Measurements from ENCODE around the gene AKR7A2.
A peak's percentile ranks its signal among the peaks of the same experiment; 100 is the strongest.
"Not testable (repeated sequence)": the region's sequence is repeated elsewhere in the genome, so short reads cannot be mapped to it uniquely, and the experiment has no call there.

AKR7A2 gene

GRCh38 chr1:19310720-19311502, 1.0 kb downstream of the AKR7A2 start:
- Mint-ChIP-seq H3K27me3 (ENCODE audit: low read depth) (no peaks in the 10 kb centered on the region), H3K27ac (peak overlapping the region; percentile 64), H3K9me3 (no peaks in the 10 kb centered on the region), H3K36me3 (ENCODE audit: low read depth) (peaks cover 13% of the 10 kb centered on the region), H3K4me3 (peak overlapping the region; percentile 90), H3K4me1 (ENCODE audit: low read depth) (peaks cover 31% of the 10 kb centered on the region)

GRCh38 chr1:19310061-19310460, 1.9 kb downstream of the AKR7A2 start:
- Mint-ChIP-seq H3K4me1 (ENCODE audit: low read depth) (peaks cover 25% of the 10 kb centered on the region), H3K27ac (no peak overlapping the region), H3K27me3 (ENCODE audit: low read depth) (no peaks in the 10 kb centered on the region), H3K36me3 (ENCODE audit: low read depth) (peaks cover 16% of the 10 kb centered on the region), H3K4me3 (peak overlapping the region; percentile 27), H3K9me3 (no peaks in the 10 kb centered on the region)

GRCh38 chr1:19309123-19309813, 2.7 kb downstream of the AKR7A2 start:
- peaks cover 18% of the 10 kb centered on the region for H3K36me3 Mint-ChIP-seq (ENCODE audit: low read depth)
- peaks cover 25% of the 10 kb centered on the region for H3K4me1 Mint-ChIP-seq (ENCODE audit: low read depth)
- H3K4me3 Mint-ChIP-seq = peak overlapping the region; percentile 3
- no peaks in the 10 kb centered on the region for H3K27me3 Mint-ChIP-seq (ENCODE audit: low read depth)
- no peak overlapping the region for H3K27ac Mint-ChIP-seq
- no peaks in the 10 kb centered on the region for H3K9me3 Mint-ChIP-seq

- H3K27ac Mint-ChIP-seq = no peak overlapping the region
- H3K4me3 Mint-ChIP-seq = no peak overlapping the region
- no peaks in the 10 kb centered on the region for H3K9me3 Mint-ChIP-seq
- no peaks in the 10 kb centered on the region for H3K27me3 Mint-ChIP-seq (ENCODE audit: low read depth)
- peaks cover 18% of the 10 kb centered on the region for H3K36me3 Mint-ChIP-seq (ENCODE audit: low read depth)
- H3K4me1 Mint-ChIP-seq (ENCODE audit: low read depth) = peaks cover 21% of the 10 kb centered on the region
Measured at GRCh38 chr1:19308509-19308907, 3.4 kb downstream of the AKR7A2 start.

- no peaks in the 10 kb centered on the region for H3K27me3 Mint-ChIP-seq (ENCODE audit: low read depth)
- no peak overlapping the region for H3K27ac Mint-ChIP-seq
- no peaks in the 10 kb centered on the region for H3K9me3 Mint-ChIP-seq
- peaks cover 18% of the 10 kb centered on the region for H3K36me3 Mint-ChIP-seq (ENCODE audit: low read depth)
- H3K4me3 Mint-ChIP-seq = no peak overlapping the region
- peaks cover 15% of the 10 kb centered on the region for H3K4me1 Mint-ChIP-seq (ENCODE audit: low read depth)
Measured at GRCh38 chr1:19307794-19308508, 4.0 kb downstream of the AKR7A2 start.

- Mint-ChIP-seq H3K4me3 (no peak overlapping the region), H3K9me3 (no peaks in the 10 kb centered on the region), H3K27me3 (ENCODE audit: low read depth) (no peaks in the 10 kb centered on the region), H3K36me3 (ENCODE audit: low read depth) (peaks cover 18% of the 10 kb centered on the region), H3K27ac (no peak overlapping the region), H3K4me1 (ENCODE audit: low read depth) (peaks cover 12% of the 10 kb centered on the region)
Measured at GRCh38 chr1:19306941-19307340, 5.0 kb downstream of the AKR7A2 start.

GRCh38 chr1:19305880-19306279, 6.1 kb downstream of the AKR7A2 start:
- no peaks in the 10 kb centered on the region for H3K27me3 Mint-ChIP-seq (ENCODE audit: low read depth)
- H3K4me3 Mint-ChIP-seq = no peak overlapping the region
- peaks cover 18% of the 10 kb centered on the region for H3K36me3 Mint-ChIP-seq (ENCODE audit: low read depth)
- H3K27ac Mint-ChIP-seq = no peak overlapping the region
- peaks cover 8% of the 10 kb centered on the region for H3K4me1 Mint-ChIP-seq (ENCODE audit: low read depth)
- H3K9me3 Mint-ChIP-seq = no peaks in the 10 kb centered on the region

GRCh38 chr1:19304081-19304480, 7.9 kb downstream of the AKR7A2 start:
- H3K27me3 Mint-ChIP-seq (ENCODE audit: low read depth); H3K4me1 Mint-ChIP-seq (ENCODE audit: low read depth); H3K27ac Mint-ChIP-seq; H3K9me3 Mint-ChIP-seq; H3K4me3 Mint-ChIP-seq: not testable (repeated sequence)
- H3K36me3 Mint-ChIP-seq (ENCODE audit: low read depth) = peaks cover 17% of the 10 kb centered on the region

- H3K4me1 Mint-ChIP-seq (ENCODE audit: low read depth) = no peaks in the 10 kb centered on the region
- no peak overlapping the region for H3K27ac Mint-ChIP-seq
- H3K4me3 Mint-ChIP-seq = no peak overlapping the region
- peaks cover 15% of the 10 kb centered on the region for H3K9me3 Mint-ChIP-seq
- H3K27me3 Mint-ChIP-seq (ENCODE audit: low read depth) = no peaks in the 10 kb centered on the region
- H3K36me3 Mint-ChIP-seq (ENCODE audit: low read depth) = peaks cover 9% of the 10 kb centered on the region
Measured at GRCh38 chr1:19300211-19300610, 11.7 kb downstream of the AKR7A2 start.

- Mint-ChIP-seq H3K27ac (no peak overlapping the region), H3K4me3 (no peak overlapping the region), H3K27me3 (ENCODE audit: low read depth) (peaks cover 3% of the 10 kb centered on the region), H3K36me3 (ENCODE audit: low read depth) (peaks cover 11% of the 10 kb centered on the region), H3K9me3 (peaks cover 49% of the 10 kb centered on the region), H3K4me1 (ENCODE audit: low read depth) (no peaks in the 10 kb centered on the region)
Measured at GRCh38 chr1:19294638-19295037, 17.3 kb downstream of the AKR7A2 start.

GRCh38 chr1:19289244-19289643, 22.7 kb downstream of the AKR7A2 start:
- Mint-ChIP-seq H3K36me3 (ENCODE audit: low read depth) (peaks cover 5% of the 10 kb centered on the region), H3K9me3 (peaks cover 26% of the 10 kb centered on the region), H3K4me1 (ENCODE audit: low read depth) (no peaks in the 10 kb centered on the region), H3K4me3 (peak overlapping the region; percentile 2), H3K27me3 (ENCODE audit: low read depth) (peaks cover 14% of the 10 kb centered on the region), H3K27ac (no peak overlapping the region)

- Mint-ChIP-seq H3K27me3 (ENCODE audit: low read depth) (peaks cover 14% of the 10 kb centered on the region), H3K9me3 (peaks cover 21% of the 10 kb centered on the region), H3K4me3 (peak within 1 kb of the TSS; percentile 54)
- H3K4me1 Mint-ChIP-seq (ENCODE audit: low read depth); H3K27ac Mint-ChIP-seq; H3K36me3 Mint-ChIP-seq (ENCODE audit: low read depth): not testable (repeated sequence)
Measured at GRCh38 chr1:19288324-19289241, 23.4 kb downstream of the AKR7A2 start, which contains the start of gene AKR7A3. Gene AKR7A3 (minus strand): TSS chr1:19288770. CDS start chr1:19288709, 61 bp downstream.

GRCh38 chr1:19287436-19288185, 24.3 kb downstream of the AKR7A2 start:
- Mint-ChIP-seq H3K27ac (no peak overlapping the region), H3K4me3 (peak overlapping the region; percentile 54), H3K36me3 (ENCODE audit: low read depth) (peaks cover 4% of the 10 kb centered on the region), H3K9me3 (peaks cover 13% of the 10 kb centered on the region), H3K27me3 (ENCODE audit: low read depth) (peaks cover 14% of the 10 kb centered on the region), H3K4me1 (ENCODE audit: low read depth) (no peaks in the 10 kb centered on the region)

Measured in T-helper 1 cell treated with Interleukin-12 subunit alpha and Interleukin-12 subunit beta and Interleukin-4 antibody, amounts not matched to agents 30 μg/mL and 1 μg/mL, for 36 hours (primary cell).